Measurements from ENCODE around the gene VSX1.

The VSX1 gene

DNA sequence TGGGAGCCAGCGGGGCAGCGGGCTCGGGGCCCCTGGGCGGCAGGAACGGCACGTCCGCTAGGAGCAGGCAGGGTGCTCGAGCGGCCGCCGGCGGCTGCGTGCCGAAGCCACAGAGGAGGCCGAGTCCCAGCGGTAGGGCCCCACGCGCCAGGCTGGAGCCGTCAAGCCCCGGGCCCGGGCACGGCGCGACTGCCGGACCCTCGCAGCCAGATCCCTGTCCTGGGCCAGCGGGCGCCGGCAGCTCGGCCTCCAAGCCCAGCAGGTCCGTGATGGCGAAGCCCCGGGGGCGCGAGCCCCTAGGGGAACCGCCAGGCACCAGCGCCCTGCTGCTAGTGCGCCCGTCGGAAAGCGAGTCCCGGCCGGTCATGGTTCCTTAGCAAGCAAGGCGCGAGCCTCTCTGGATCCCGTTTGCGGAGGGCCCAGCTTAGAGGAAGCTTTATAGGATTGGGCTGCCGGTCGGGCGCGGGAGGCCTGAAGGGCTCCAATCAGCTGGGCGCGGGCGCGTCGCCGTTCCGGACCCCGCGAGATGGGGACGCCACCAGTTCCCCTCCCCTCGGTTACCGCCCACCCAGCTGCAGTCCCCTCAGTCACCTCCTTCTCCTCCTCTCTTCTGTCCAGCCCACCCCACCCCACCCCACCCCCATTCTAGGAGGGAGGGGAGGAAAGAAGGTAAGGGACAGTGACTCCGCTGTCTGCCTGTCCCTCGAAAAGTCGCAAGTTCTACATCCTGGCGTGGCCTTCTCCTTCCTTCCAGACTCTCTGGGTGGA is at the start of gene VSX1:
Gene VSX1, minus strand, starts transcription at position 412 of the 768 bp plus-strand sequence. Its CDS starts 45 bp downstream, at position 367.
- peak; percentile 23 for DNase-seq

DNA sequence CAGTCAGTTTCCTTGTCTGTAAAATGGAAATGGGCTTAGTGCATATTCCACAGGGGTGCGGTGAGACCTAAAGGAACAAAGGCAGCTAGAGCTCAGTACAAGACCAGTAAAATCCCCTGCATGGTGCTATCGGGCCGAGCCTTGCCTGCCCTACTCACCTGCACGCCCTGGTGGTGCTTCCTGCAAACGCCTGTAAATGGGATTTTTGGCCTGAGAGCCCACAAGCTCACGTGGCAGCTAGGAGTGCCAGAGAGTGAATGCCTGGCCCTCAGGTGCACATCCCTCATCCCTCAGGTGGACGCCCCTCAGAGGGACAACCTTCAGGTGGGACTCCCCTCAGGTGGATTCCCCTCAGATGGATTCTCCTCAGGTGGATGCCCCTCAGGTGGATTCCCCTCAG is 48.0 kb upstream of the VSX1 start:
- no peak for DNase-seq

DNA sequence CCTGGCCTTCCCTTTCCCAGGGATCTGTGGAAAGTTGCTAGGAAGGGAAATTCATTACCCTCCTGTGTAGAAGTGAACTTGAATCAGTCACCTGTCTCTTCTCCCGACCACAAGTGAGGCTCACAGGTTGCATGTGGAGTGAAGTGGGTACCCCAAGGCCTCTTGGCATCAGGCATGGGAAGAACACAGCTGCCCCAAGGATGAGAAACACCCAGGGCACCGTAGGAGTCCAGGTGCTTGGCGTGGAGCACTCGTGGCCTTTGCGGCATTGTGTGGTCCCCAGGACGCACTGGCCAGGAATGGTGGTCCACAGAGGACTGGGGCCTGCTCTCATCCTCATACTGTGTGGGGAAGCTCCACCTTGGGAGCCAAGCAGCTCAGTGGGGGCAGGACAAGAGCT is 47.5 kb upstream of the VSX1 start:
- DNase-seq: no peak

DNA sequence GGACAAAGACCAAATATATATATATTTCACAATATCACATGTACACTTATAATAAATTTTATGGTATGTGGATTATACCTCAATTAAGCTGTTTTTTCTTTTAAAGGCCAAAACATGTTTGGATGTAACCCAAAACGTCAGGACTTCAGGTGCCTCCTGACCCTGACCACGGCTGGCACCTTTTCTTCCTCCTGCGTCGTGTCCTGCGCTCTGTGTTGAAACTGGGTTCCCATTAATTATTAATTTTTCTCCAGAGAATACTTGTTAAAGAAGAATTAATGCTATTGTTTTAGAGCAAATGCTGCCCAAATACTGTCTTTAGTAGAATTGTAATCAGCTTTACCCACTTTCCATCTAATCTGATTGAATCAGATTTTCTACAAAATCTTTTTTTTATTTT is 46.7 kb upstream of the VSX1 start:
- DNase-seq: no peak

DNA sequence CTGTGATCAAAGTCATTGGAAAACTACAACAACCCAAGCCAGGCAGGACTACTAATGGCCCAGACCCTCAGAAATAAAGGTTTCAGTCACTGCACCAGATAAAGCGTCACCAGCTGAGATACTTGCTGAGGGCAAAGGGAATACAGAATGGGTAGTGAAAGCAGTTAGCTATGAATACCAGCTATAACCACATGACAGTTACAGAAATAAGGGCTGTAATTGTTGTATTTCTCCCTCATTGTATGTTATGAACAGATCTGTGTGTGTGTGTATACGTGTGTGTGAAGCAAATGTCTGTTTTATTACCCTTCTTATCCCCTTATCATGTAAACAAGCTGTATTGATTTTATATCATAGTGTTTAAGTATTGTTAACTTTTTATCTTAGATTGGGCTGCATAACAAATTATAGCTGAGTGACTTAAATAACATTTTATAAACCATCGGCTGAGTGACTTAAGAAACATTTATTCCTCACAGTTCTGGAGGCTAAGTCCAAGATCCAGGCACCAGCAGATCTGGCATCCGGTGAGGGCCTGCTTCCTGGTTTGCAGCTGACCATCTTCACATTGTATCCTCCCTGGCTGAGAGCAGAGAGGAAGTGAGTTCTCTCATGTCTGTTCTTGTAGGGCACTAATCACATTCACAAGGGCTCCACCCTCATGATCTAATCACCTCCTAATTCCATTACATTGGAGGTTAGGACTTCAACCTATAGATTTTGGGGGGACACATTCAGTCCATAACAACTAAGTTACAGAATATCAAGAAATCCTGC is 46.0 kb upstream of the VSX1 start:
- no peak for DNase-seq

DNA sequence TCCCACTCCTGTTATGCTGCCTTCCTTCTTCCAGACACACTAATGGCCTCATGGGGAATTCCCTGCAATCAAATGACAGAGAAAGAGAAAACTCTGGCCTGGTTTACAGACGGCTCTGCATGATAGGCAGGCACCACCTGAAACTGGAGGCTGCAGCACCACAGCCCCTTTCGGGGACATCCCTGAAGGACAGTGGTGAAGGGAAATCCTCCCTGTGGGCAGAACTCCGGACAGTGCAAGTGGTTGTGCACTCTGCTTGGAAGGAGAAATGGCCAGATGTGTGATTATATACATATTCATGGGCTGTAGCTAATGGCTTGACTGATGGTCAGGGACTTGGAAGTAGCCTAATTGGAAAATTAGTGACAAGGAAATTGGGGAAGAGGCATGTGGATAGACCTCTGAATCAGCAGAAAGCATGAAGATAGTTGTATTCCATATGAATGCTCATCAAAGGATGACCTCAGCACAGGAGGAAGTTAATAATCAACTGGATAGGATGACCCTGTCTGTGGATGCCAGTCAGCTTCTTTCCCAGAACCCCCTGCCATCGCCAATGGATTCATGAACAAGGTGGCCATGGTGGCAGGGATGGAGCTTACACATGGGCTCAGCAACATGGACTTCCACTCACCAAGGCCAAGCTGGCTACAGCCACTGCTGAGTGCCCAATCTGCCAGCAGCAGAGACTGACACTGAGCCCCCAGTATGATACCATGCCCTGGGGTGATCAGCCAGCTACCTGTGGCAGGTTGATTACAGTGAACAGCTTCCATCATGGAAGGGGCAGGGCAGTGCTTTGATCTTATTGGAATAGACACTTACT is 44.5 kb upstream of the VSX1 start:
- DNase-seq: no peak

DNA sequence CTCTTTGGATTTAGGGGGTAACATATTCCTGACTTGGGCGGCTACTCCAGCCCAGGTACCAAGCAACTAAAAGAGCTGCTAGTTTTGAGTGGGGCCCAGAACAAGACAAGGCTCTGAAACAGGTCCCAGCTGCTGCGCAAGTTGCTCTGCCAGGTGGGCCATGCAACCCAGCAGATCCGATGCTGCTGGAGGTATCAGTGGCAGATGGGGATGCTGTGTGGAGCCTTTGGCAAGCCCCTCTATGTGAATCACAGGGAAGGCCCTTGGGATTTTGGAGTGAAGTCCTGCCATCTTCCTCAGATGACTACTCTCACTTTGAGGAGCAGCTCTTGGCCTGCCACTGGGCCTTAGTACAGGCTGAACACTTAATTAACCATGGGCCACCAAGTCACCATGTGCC is 43.7 kb upstream of the VSX1 start:
- no peak for DNase-seq

DNA sequence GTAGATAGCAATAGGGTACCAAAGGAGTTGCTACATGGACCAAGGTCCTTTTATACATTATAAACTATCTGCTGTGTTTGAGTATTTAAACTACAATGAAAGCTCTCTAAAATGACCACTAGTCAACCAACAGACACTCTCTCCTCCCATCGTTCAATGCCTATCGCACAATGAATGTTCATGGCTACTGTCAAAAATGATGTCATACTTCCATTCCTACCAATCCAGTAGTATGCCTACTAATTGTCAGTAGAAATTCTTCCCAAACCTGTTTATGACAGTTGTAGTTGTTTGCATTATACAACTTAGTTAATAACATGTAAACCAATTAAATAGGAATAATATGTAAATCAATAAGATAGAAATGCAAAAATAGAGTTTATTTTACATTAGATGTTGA is 39.0 kb upstream of the VSX1 start:
- DNase-seq: no peak

DNA sequence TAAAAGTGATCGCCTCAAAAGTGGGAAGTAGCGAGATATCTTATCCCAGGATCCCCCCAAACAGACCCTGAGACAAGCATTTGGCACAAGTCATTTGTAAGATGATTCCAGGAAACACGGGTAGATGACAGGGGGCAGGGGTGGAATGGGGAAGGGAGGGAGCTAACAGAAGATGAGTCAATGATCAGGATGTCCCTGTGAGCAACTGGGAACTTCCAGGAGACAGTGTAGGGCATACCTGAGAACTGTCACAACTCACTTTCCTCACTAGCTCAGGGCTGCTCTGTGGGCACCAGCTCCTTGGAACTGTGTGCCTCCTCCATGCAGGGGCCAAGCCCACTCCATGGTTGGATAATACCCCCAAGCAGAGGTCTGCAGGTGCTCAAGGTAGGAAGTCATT is 38.5 kb upstream of the VSX1 start:
- no peak for DNase-seq

DNA sequence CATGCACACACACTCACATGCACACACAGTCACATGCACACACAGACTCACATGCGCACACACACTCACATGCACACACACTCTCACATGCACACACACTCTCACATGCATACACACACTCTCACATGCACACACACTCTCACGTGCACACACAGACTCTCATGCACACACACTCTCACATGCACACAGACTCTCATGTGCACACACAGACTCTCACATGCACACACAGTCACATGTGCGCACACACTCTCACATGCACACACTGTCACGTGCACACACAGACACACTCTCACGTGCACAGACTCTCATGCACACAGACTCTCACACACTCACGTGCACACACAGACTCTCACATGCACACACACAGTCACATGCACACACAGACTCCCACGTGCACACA is 36.6 kb upstream of the VSX1 start:
- no peak for DNase-seq

DNA sequence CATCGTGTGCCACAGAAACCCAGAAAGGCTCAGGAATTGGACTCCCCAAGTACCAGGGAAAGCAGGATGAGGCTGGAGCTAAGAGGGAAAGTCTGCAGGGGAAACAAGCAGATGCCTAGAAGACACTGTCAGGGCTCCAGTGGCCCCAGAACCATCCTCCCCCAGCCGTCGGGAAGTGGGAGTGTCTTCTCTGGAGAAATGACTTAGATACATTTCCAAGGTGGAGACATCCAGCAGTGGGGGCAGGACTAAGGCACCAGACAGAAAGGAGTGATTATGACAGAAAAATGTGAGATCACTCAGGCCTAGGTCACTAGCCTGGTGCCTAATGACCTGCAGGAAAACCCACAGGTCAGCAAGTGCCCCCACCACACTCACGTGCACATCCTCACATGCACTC is 36.0 kb upstream of the VSX1 start:
- no peak for DNase-seq

DNA sequence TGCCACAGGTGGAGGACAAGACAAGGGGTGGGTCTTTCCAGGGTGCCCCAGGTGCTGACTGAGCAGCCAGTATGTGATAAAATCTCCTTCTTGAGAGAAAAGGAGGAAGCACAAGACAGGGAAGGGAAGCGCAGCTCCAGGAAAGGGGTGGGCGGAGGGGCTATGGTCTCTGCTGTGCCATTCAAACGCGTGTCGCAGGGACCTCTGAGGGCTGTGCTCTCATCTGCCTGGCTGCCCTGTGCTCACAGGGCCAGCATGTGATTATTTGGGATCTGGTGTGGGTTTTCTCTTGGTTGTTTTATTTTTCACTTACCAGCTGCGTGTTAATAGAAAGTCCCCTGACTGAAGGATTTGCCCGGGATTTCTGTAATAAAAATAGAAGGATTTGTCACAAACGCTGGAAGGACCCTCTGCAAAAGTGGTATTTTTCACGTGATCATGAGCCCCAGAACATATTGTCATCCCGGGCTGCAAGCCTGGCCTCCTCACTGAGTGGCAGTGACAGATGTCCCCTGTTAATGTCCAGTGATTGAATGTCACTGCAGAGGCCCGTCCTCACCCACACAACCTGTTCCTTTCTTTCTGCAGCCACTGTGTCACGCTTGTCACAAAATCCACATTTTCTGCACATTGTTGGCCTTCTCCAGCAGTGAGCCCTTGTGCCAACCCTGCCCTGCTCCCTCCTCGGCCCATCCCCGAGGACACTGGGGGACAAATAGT is 35.0 kb upstream of the VSX1 start:
- no peak for DNase-seq

DNA sequence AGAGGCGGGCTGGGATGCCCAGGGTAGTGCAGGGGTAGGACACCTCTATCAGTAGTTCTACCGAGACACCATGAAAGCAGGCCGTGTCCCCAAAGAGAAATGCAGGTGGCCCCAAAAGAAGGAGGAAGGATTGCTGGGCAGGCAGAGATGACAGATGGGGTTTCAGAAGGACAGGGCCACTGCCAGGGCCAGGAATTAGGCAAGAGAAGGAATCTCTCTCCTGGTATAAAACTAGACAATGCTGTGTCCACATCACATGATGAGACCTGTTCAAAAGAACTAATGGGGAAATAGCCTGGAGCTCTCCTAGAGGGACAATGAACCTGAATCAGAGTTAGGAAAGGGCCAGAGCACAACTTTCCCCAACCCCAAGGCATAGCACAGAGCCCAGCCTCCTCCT is 21.6 kb upstream of the VSX1 start:
- no peak for DNase-seq

DNA sequence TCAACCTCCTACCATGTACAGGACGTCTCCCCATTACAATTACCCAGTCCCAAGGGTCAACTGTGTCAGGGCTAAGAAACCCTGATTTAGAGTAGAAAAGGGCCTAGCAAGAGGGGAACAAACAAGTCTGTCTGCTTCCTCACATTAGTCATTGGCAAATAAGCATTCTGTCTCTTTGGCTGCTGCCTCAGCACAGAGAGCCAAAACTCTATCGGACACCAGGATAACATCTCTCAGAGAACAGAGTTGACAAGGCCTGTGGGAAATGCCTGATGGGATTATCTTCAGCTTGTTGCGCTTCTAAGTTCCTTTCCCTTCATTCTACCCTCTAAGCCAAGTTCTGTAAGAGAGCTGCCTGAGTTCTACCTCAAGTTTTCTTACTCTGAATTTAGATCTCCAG is 19.0 kb upstream of the VSX1 start:
- DNase-seq: no peak

DNA sequence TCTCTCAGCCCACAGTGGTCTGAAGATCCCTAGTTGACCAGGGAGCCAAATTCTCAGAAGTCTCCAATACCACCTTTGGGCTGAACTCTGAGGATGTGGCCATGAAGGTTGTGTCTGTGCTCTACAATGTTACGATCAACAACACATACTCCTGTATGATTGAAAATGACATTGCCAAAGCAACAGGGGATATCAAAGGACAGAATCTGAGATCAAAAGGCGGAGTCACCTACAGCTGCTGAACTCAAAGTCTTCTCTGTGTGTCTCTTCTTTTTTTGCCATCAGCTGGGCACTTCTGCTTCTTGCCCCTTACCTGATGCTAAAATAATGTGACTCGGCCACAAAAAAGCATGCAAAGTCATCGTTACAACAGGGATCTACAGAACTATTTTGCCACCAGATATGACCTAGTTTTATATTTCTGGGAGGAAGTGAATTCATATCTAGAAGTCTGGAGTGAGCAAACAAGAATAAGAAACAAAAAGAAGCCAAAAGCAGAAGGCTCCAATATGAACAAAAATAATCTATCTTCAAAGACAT is 17.7 kb upstream of the VSX1 start:
- DNase-seq: no peak

DNA sequence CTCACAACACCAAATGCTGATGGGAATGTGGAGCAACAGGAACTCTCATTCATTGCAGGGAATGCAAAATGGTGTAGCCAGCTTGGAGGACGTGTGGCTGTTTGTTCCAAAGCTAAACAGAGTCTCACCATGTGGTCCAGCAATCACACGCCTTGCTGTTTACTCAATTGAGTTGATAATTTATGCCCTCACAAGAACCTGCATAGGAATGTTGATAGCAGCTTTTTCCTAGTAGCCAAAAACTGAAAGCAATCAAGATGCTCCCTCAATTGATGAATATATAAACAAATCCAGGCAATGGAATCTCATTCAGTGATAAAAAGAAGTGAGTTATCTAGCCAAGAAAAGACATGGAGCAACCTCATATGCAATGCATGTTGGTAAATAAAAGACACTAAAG is 15.6 kb upstream of the VSX1 start:
- DNase-seq: no peak

DNA sequence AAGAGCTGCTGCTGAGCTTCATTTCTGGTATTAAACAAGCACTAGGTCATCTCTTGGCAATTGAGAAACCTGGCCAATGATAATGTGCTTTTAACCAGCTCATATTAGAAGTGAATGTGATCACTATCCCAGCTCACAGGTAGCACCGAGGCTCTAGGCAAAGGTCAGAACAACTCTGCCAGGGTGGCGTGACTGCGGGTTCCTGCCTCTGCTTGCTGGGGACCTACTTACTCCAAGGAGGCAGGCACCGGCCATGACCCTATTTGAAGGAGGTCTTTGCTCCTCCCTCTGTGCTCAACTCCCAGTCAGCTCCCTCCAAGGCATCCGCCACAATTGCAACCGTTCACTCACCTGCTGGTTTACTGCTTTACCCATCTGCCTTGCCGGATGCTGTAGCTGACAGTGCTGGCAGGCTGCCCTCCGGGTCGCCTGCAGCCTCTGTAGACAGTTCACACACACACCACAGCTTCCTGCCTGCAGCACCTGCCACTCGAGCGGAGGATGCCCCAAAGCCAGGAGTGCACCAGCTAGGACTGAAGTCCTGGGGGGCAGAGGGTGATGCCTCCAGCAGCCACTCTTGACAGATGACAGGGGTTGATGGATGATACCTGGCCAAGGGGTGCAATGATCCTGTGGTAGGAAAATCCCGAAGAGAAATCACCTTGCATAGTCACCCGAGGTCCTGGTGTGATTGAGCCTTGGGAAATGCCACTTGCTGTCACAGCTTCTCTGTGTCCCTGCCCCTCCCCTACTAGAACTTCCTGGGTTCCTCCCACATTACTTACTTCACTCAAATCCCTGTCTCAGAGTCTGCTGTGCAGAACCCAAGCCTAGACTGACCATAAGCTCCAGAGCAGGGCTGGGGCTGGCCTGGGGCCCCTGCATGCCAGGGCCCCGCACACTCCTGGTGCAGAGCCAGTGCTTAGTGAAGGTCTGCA is 8.8 kb upstream of the VSX1 start:
- peak; percentile 61 for DNase-seq

DNA sequence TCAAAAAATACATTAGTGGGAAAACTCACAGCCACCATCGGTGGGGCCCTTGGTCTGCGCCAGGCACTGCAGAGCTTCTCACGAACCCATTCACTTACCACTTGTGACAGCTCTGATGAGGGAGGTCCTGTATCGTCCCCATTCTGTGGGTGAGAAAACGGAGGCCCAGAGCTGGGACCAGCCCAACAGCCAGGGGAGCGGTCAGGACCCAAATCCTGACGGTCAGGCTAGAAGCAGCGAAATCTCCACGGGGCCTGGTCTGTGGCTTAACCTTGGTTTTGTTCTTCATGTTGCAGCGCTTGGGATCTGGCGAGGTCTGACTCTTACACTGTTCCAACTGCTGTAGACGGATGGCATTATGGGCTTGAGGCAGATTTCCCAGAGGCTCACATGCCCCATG is 7.7 kb upstream of the VSX1 start:
- DNase-seq: no peak

DNA sequence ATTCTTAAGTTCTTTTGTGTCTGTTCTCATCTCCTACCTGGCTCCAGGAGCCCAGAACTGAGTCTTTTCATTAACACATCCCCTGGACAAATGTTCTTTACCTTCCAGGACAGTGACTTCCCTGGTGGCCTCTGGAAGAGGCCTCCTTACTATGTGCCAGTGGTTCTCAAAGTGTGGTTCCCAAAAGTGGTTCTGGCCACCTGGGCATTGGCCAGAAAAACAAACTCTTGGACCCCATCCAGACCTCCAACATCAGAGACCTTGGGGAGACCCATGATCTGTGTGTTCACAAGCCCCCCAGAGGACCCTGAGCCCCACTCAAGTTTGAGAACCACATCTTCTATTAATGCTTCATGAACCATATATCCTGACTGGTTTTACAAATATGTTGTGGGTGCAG is 7.2 kb upstream of the VSX1 start:
- DNase-seq: no peak

DNA sequence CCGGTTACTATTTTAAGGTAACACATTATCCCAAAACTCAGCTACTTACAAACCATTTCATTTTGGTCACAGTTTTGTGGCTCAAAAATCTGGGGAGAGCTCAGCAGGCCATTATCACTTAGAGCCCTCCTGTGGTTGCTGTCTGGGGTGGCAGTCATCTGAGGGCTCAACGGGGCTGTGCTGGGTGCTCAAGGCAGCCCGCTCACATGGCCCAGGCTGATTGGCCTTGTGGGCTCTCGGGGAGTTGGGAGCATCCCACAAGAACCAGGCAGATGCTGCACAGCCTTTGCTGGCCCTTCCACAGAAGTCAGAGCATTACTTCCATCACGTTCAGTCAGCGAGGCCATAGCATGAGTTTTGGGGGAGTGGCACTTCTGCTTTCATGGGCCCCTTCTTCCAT is 6.3 kb upstream of the VSX1 start:
- DNase-seq: no peak

DNA sequence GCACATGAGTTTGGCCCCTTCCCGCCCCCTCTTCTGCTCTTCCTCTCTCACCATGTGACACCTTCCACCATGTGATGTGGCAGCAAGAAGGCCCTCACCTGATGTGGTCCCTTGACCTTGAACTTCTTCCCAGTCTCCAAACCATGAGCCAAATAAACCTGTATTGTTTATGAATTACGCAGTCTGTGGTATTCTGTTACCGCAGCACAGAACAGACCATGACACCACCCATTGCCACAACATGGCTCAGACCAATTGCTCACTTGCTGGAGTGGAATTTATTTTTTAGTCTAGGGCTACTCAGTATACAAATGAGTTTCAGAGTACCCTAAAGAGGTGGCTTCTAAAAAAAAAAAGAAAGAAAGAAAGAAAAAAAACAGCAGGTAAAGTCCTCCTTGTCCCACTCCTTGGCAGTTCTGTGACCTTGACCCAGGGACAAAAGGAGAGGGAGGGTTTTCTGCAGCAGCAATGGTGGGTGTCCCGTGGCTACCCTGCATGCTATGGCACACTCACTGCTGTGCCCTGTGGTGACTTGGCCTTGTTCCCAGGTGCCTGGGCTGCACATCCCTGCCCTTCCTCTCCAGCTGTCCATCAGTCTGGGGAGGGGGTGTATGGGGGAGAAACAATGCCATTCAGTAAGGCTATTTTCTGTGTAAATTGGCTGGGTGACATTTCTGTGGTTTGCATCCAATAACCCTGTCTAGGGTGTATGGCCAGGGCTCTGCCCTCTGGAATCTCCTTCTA is 5.4 kb upstream of the VSX1 start:
- DNase-seq: no peak

All from stimulated activated CD8-positive, alpha-beta memory T cell treated with anti-CD3 and anti-CD28 coated beads, Interleukin-4, amount 100 ng/mL, for 48 hours (primary cell).